Fibroblast of villous mesenchyme (primary cell): ENCODE data around the gene PRKN. TPM values are rescaled to one million over a fixed set of nuclear protein-coding genes. Genes with fewer than 3 reads are reported as not detected.

Experiments
- DNase-seq: peaks from one replicate; pipeline ENCODE4 v3.0.0-alpha.2; 2010; ENCODE audit warnings: low read depth
- H3K4me3 ChIP-seq: 2 replicates; pipeline ENCODE4 v1.5.1; 2011; ENCODE audit warnings: low read depth, mild to moderate bottlenecking, low read length
- total RNA-seq: library from RNA; depleted of rRNA; stranded (reverse); fragments of >200 nt; gene quantifications from 2 replicates; pipeline ENCODE4 v1.2.3, GENCODE V29; 2012
- TF ChIP-seq, protein P1 (sequence below): IDR thresholded peaks from 2 replicates; pipeline ENCODE4 v1.5.1; 2012; ENCODE audit warnings: low read depth, mild to moderate bottlenecking, low read length; ENCODE audit not compliant: insufficient read depth

Gene PRKN
- total RNA-seq, 1 donor: 2.2 TPM

DNA sequence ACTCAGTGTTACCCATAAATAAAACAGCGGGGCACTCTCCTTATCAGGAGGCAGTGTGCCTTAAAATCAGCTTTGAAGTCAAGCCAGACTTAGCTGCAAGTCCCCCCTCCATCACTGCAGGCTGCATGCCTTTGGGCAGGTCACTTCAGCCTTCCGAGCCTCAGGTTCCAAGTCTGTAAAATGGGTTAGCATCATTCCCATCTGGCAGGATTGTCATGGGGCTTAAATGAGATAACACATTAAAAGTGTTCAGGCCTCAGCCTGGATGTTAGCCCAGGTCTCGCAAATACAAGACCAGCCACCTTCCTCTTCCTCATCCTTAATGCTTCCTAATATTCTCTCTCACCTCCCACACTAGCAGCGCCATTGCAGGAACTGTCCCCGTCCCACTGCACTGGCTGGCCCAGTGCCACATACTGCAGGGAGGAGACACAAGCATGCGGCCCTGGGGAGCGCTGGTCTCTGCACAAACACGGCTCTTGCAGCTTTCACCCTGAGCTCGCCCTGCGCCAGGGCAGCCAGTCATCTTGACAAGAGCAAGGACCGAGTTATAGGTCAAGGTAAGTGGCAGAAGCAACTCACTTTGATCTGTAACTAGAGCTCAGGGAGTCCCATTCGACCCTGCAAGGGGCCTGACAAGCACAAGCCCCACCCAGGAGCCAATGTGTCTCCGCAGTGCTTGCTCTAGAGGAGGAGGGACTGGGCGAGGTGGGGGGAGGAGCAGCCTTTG is 889.1 kb downstream of the PRKN start:
- TF ChIP-seq, protein P1, sequence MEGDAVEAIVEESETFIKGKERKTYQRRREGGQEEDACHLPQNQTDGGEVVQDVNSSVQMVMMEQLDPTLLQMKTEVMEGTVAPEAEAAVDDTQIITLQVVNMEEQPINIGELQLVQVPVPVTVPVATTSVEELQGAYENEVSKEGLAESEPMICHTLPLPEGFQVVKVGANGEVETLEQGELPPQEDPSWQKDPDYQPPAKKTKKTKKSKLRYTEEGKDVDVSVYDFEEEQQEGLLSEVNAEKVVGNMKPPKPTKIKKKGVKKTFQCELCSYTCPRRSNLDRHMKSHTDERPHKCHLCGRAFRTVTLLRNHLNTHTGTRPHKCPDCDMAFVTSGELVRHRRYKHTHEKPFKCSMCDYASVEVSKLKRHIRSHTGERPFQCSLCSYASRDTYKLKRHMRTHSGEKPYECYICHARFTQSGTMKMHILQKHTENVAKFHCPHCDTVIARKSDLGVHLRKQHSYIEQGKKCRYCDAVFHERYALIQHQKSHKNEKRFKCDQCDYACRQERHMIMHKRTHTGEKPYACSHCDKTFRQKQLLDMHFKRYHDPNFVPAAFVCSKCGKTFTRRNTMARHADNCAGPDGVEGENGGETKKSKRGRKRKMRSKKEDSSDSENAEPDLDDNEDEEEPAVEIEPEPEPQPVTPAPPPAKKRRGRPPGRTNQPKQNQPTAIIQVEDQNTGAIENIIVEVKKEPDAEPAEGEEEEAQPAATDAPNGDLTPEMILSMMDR: no peak
- H3K4me3 ChIP-seq: no peak overlapping the region
- no peak for DNase-seq

DNA sequence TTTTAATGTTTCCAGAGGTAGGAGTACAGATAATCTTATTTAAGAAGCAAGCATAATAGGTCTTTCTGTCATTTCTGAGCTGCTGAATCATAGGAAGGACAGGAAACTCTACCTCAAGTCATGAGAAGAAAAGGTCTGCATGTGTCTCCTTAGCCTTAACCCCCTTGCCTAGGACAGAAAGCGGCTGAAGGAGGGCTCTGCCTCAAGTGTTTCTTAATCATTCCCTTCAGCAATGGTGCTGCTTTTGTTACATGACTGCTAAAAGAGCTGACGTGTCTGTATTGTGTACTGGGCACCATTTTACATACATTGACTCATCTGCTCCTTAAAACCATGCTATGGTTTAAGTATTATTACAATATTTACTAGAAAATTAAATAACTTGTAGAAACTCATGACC is 889.7 kb downstream of the PRKN start:
- TF ChIP-seq, protein P1: no peak

DNA sequence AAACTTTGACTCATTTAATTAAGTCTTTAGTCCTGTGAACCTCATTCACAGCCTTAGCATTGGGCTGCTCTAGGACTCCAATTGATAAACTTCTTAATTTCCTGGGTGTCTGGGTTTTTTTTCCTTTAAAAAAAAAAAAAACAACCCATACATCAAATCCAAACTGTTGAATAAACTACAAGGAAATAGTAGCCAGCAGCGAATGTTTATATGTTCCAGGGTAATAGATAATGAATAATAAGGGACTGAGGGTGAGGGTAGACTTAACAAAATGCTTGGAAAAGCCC is 890.2 kb downstream of the PRKN start:
- H3K4me3 ChIP-seq: no peak overlapping the region
- no peak for DNase-seq
- TF ChIP-seq, protein P1: no peak

More for the DNA sequence above, 889.7 kb downstream of the PRKN start:
- no peak for DNase-seq
- H3K4me3 ChIP-seq: no peak overlapping the region

DNA sequence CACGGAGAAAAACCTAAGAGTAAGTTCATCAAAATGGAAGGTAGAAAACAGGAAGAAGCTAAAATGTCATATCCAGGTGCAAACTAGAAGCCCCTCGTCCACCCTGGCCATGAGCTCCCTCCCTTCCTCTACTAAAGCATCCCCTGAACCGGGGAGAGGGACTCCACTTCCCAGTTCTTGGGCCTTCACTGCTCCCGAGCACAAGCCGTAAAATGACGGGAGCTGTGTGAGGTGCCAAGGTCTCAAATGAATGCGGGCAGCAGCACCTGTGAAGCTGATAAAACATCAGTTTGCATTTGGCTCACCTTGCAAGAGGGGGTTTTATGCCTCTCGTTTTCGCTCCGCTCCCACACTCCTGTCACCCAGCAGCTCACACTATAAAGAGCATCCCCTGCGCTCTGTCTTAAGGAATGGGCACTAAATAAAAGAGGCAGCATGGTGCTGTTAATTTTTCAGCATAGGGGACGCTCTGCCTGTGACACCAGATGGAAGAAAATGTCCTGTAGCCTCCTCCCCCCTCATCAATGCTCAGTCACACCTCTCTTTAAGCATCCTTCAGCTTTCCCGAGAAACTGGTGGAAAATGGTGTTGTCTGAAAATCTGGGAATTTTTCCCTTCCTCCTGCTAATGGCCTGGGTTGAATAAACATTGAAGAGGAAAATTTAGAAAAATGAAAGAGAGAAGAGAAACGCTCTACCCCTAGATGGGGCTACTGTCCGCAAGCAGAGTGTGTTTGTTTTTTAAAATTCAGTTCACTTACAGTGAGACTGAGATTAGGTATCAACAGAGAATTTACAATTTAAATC is 890.7 kb downstream of the PRKN start:
- no peak overlapping the region for H3K4me3 ChIP-seq
- TF ChIP-seq, protein P1: peak; percentile 13
- peak; percentile 3 for DNase-seq

DNA sequence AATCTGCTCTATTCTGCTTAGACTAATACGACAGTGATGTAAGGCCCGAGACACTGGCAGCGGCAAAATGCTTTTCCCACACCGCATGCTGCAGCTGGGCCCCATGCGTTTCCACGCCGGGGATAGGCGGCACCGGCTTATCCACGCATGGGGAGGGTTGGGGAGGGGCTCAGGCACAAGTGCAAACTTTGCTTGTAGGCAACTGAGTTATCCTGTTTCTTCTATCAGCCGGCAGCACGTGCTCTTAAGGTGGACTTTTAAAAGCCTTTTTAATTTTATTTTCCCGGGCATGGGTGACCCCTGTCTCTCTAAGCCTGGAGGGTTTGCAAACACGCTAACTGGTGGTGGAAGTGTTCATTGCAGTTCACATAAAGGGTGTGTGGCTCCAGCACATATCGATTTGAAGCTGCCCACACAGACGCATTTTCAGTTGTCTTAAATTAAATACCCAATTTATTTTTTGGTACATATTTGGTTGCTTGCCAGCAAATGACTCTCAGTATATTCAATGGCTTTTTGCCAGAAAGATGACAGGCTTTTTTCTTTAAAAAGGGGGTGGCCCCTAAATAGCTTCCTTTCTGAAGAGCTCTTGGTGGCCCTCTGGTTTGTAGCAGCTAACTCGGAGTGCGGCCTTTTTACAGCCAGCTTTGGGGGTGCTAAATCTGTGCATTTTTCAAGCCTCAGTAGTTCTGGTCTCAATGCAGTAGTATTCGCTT is 891.9 kb downstream of the PRKN start:
- H3K4me3 ChIP-seq: no peak overlapping the region
- no peak for DNase-seq
- TF ChIP-seq, protein P1: no peak

DNA sequence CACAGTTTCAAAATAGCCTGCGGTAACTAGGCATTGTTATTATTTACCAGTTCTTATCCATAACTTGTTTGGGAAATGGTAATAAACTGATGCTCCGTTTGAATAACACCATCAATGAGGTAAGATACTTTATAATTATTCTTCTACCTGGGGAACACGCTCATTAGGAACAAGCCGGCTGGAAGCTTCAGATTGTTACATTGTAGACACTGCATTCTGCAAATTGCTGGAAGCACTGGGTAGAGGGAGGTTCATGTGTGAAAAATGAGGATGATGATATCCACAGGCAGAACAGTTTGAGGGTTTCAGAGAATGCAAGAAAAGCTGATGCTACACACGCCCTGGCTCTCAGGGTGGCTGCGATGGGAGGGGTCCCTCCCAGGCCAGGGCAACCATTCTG is 893.1 kb downstream of the PRKN start:
- H3K4me3 ChIP-seq: no peak overlapping the region
- no peak for DNase-seq
- TF ChIP-seq, protein P1: no peak
